ENCODE measurements around the gene TIGD1. TPM values are rescaled to one million over a fixed set of nuclear protein-coding genes. Genes with fewer than 3 reads are reported as not detected.

Gene TIGD1
- total RNA-seq, 8 experiments from 2014 or later = 6.6 to 20.3 (median 11.5) TPM

- Histone ChIP-seq H3K4me3 (peak overlapping the region; percentile 22 to 40 (median 30)), H3K27ac (no peak overlapping the region), H3K4me1 (replicated peaks in 1 of 2) (peaks cover 43 to 56% of the 10 kb centered on the region in 2 donors)
- peak; percentile 45 to 67 (median 50) for ATAC-seq (replicated peaks in 6 of 8)
- 6 to 18% (median 15%) methylated on average over 1 to 14 of the region's 75 CpGs; no CpG with 5 or more reads in 6 of the 10 experiments for WGBS, 10 experiments
- in situ Hi-C loops (cut with MboI; ENCODE audit: low pct_unique_long_range_greater_than_20kb in 2 of 9, low sequenced_read_pairs in 9 of 9, unreplicated experiment in 9 of 9) = loop anchor here in 4 of 9 experiments (10.0 to 25.0 kb wide), 3 partner anchors 69 to 619 kb away; partner anchors contain the start of gene ALPI (in 1 of the 4)
Observed at GRCh38 chr2:232523682-232524597, 26.4 kb downstream of the TIGD1 start.

DNA sequence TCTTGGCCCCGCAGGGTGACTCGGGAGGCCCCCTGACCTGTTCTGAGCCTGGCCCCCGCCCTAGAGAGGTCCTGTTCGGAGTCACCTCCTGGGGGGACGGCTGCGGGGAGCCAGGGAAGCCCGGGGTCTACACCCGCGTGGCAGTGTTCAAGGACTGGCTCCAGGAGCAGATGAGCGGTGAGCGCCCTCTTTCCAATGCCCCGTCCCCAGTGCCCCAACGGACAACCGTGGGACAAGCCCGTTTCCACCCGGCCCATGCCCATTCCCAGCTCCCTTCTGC lies 27.0 kb downstream of the TIGD1 start:
- 0 to 13% (median 10%) methylated on average over 1 to 3 of the region's 16 CpGs; no CpG with 5 or more reads in 7 of the 10 experiments for WGBS, 10 experiments
- ATAC-seq (replicated peaks in 6 of 8) = no peak
- peak overlapping the region in 4 of 5 donors; percentile 28 to 40 (median 32) for H3K4me3 ChIP-seq
- peaks cover 43 to 56% of the 10 kb centered on the region in 2 donors for H3K4me1 ChIP-seq (replicated peaks in 1 of 2)
- H3K27ac ChIP-seq = no peak overlapping the region
- in situ Hi-C loops (cut with MboI; ENCODE audit: low pct_unique_long_range_greater_than_20kb in 2 of 9, low sequenced_read_pairs in 9 of 9, unreplicated experiment in 9 of 9) = loop anchor here in 4 of 9 experiments (10.0 to 25.0 kb wide), 3 partner anchors 69 to 619 kb away; partner anchors contain the start of gene ALPI (in 1 of the 4)

- Histone ChIP-seq H3K27ac (no peak overlapping the region), H3K4me1 (replicated peaks in 1 of 2) (peaks cover 43 to 56% of the 10 kb centered on the region in 2 donors), H3K4me3 (peak overlapping the region in 4 of 5 donors; percentile 25 to 40 (median 36))
- 32 to 100% methylated on average over 1 to 11 of the region's 46 CpGs; no CpG with 5 or more reads in 8 of the 10 experiments for WGBS, 10 experiments
- in situ Hi-C loops (cut with MboI; ENCODE audit: low pct_unique_long_range_greater_than_20kb in 2 of 9, low sequenced_read_pairs in 9 of 9, unreplicated experiment in 9 of 9) = loop anchor here in 4 of 9 experiments (10.0 to 25.0 kb wide), 3 partner anchors 68 to 618 kb away; partner anchors contain the start of gene ALPI (in 1 of the 4)
- ATAC-seq (replicated peaks in 6 of 8) = no peak
Observed at GRCh38 chr2:232522623-232523401, 27.5 kb downstream of the TIGD1 start.

DNA sequence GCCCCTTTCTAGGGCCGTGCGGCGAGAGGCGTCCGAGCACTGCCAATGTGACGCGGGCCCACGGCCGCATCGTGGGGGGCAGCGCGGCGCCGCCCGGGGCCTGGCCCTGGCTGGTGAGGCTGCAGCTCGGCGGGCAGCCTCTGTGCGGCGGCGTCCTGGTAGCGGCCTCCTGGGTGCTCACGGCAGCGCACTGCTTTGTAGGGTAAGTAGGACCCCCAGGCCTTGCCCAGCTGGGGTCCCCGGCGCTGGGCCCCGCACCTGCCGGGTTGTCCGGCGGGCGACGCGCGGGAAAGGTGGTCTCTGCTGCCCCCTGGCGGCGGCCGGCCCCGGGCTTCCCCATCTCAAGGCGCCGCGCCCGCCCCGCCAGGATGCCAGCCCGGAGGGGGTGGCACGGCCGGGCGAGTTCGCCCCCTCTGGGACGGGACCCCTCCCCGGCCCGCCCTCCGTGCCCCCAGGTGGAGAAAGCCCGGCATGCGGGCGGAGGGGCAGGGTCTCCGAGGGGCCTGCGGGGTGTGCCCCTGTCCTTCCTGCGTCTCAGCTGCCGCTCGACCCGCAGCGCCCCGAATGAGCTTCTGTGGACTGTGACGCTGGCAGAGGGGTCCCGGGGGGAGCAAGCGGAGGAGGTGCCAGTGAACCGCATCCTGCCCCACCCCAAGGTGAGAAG lies 28.3 kb downstream of the TIGD1 start:
- ATAC-seq (replicated peaks in 6 of 8) = peak; percentile 23 to 76 (median 36)
- H3K27ac ChIP-seq = no peak overlapping the region
- in situ Hi-C loops (cut with MboI; ENCODE audit: low pct_unique_long_range_greater_than_20kb in 2 of 9, low sequenced_read_pairs in 9 of 9, unreplicated experiment in 9 of 9) = loop anchor here in 4 of 9 experiments (10.0 to 25.0 kb wide), 3 partner anchors 67 to 617 kb away; partner anchors contain the start of gene ALPI (in 1 of the 4)
- H3K4me1 ChIP-seq (replicated peaks in 1 of 2) = peaks cover 43 to 56% of the 10 kb centered on the region in 2 donors
- WGBS, 10 experiments = 0% methylated on average over 2 to 6 of the region's 66 CpGs; no CpG with 5 or more reads in 8 of the 10 experiments
- peak overlapping the region; percentile 25 to 40 (median 35) for H3K4me3 ChIP-seq

DNA sequence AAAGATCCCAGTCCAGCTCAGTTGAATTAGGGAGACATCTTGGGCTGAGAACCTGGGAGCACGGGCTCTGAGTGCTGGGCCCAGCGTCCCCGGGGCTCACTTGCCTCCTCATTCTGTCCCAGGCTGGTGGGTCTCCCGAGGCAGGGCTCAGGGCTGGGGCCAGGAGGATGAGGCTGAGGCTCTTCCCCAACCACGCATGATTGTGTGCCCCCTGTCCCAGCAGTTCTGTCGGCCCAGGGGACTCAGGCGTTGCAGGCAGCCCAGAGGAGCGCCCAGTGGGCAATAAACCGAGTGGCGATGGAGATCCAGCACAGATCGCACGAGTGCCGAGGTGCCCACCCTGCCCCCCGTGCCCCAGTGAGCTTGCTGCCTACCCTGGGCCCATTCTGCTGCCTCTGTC lies 29.3 kb downstream of the TIGD1 start:
- in situ Hi-C loops (cut with MboI; ENCODE audit: low pct_unique_long_range_greater_than_20kb in 2 of 9, low sequenced_read_pairs in 9 of 9, unreplicated experiment in 9 of 9) = loop anchor here in 4 of 9 experiments (10.0 to 25.0 kb wide), 3 partner anchors 66 to 616 kb away; partner anchors contain the start of gene ALPI (in 1 of the 4)
- ATAC-seq (replicated peaks in 6 of 8) = no peak
- 90 to 93% (median 93%) methylated on average over 2 to 7 of the region's 14 CpGs; no CpG with 5 or more reads in 7 of the 10 experiments for WGBS, 10 experiments
- no peak overlapping the region for H3K4me3 ChIP-seq
- peaks cover 39 to 48% of the 10 kb centered on the region in 2 donors for H3K4me1 ChIP-seq (replicated peaks in 1 of 2)
- H3K27ac ChIP-seq = no peak overlapping the region

- no peak overlapping the region for H3K27ac ChIP-seq
- ATAC-seq (replicated peaks in 6 of 8) = no peak
- H3K4me1 ChIP-seq (replicated peaks in 1 of 2) = peaks cover 36 to 46% of the 10 kb centered on the region in 2 donors
- in situ Hi-C loops (cut with MboI; ENCODE audit: low pct_unique_long_range_greater_than_20kb in 2 of 9, low sequenced_read_pairs in 9 of 9, unreplicated experiment in 9 of 9) = loop anchor here in 4 of 9 experiments (10.0 to 25.0 kb wide), 3 partner anchors 66 to 616 kb away; partner anchors contain the start of gene ALPI (in 1 of the 4)
- no peak overlapping the region for H3K4me3 ChIP-seq
- WGBS, 10 experiments = 30% methylated on average over 2 of the region's 15 CpGs; no CpG with 5 or more reads in 9 of the 10 experiments
Observed at GRCh38 chr2:232520489-232520888, 29.9 kb downstream of the TIGD1 start.

DNA sequence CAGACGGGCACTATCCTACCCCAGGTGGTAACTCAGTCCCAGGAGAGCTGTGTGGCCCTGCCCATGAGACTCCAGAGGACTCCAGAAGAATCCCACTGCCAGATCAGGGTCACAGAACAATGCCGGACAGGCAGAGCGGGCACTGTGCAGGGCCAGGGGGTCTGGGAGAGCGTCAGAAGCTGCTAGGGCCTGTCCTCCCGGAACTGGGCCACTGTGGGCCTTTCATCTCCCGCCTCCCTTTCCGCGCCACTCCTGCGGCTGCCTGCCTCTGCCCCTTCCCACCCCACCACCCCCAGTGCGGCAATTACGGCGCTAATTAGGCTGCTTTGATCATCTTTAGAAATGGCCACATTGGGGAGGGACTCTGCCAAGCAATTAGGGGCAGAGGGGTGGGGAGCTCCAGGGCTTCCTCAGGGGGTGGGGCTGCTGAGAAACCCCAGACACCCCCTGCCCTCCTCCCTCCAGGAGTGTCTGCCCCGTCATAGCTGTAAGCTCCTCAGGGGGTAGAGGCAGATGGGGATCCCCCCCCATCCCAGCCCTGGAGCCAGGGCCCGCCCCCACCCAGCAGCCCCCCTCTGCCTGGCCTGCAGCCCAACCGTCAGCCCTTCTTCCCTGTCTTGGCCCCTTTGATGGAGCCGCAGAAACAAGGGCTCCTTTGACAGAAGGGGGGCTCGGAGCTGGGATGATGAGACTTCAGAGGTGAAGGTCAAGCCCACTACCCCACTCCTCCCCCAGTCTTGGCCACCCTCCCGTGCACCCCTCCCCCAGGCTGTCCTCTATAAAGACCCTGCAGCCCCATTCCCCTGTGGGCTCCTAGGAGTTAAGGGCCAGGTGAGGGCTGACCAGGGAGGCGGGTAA lies 30.5 kb downstream of the TIGD1 start, which contains the start of gene PRSS56:
PRSS56 (plus strand) TSS at position 808 of the 858 bp plus-strand sequence. CDS start 211 bp downstream, outside the sequence.
- peak in 1 of 8 experiments; percentile 5 for ATAC-seq (replicated peaks in 6 of 8)
- WGBS, 10 experiments = 20 to 67% (median 60%) methylated on average over 1 to 2 of the region's 19 CpGs; no CpG with 5 or more reads in 7 of the 10 experiments
- no peak within 1 kb of the TSS for H3K4me3 ChIP-seq
- peaks cover 38 to 48% of the 10 kb centered on the region in 2 donors for H3K4me1 ChIP-seq (replicated peaks in 1 of 2)
- no peak within 1 kb of the TSS for H3K27ac ChIP-seq
- in situ Hi-C loops (cut with MboI; ENCODE audit: low pct_unique_long_range_greater_than_20kb in 2 of 9, low sequenced_read_pairs in 9 of 9, unreplicated experiment in 9 of 9) = loop anchor here in 4 of 9 experiments (10.0 to 25.0 kb wide), 3 partner anchors 65 to 615 kb away; partner anchors contain the start of gene ALPI (in 1 of the 4)

- whole genome bisulfite sequencing, 10 experiments = 0 to 81% (median 61%) methylated on average over 1 to 4 of the region's 6 CpGs; no CpG with 5 or more reads in 5 of the 10 experiments
- no peak overlapping the region for H3K4me3 ChIP-seq
Observed at GRCh38 chr2:232518844-232519243, 31.5 kb downstream of the TIGD1 start.

GRCh38 chr2:232516551-232516950 lies 33.8 kb downstream of the TIGD1 start:
- in situ Hi-C loops (cut with MboI; ENCODE audit: low pct_unique_long_range_greater_than_20kb in 2 of 9, low sequenced_read_pairs in 9 of 9, unreplicated experiment in 9 of 9) = loop anchor here in 2 of 9 experiments (25.0 kb wide), 1 partner anchor 604 kb away; no protein-coding TSS in a partner anchor
- ATAC-seq (replicated peaks in 6 of 8) = no peak
- no peak overlapping the region for H3K4me3 ChIP-seq
- H3K4me1 ChIP-seq (replicated peaks in 1 of 2) = peaks cover 44 to 45% of the 10 kb centered on the region in 2 donors
- WGBS, 10 experiments = 50 to 100% (median 80%) methylated on average over 1 to 3 of the region's 3 CpGs; no CpG with 5 or more reads in 6 of the 10 experiments
- H3K27ac ChIP-seq = no peak overlapping the region

More at GRCh38 chr2:232518844-232519243, 31.5 kb downstream of the TIGD1 start:
- H3K4me1 ChIP-seq (replicated peaks in 1 of 2) = peaks cover 38 to 42% of the 10 kb centered on the region in 2 donors
- no peak overlapping the region for H3K27ac ChIP-seq
- in situ Hi-C loops (cut with MboI; ENCODE audit: low pct_unique_long_range_greater_than_20kb in 2 of 9, low sequenced_read_pairs in 9 of 9, unreplicated experiment in 9 of 9) = loop anchor here in 2 of 9 experiments (25.0 kb wide), 1 partner anchor 607 kb away; no protein-coding TSS in a partner anchor
- no peak for ATAC-seq (replicated peaks in 6 of 8)

DNA sequence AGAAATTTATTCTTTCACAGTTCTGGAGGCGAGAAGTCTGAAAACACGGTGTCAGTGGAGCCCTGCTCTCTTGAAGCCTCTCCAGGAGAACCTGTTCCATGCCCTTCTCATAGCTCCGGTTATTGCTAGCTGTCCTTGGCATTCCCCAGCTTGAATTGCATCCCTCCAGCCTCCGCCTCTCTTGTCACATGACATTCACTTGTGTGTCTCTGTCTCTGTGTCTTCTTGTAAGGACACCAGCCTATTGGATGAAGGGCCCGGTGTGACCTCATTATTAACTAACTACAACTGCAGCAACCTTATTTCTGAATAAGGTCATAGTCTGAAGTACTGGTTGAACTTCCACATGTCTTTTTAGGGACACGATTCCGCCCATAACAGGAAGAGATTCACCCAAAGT lies 34.7 kb downstream of the TIGD1 start:
- peak in 1 of 8 experiments; percentile 48 for ATAC-seq (replicated peaks in 6 of 8)
- Histone ChIP-seq H3K4me3 (no peak overlapping the region), H3K27ac (peak overlapping the region; percentile 28 to 52), H3K4me1 (replicated peaks in 1 of 2) (peaks cover 50 to 52% of the 10 kb centered on the region in 2 donors)
- 60 to 91% (median 88%) methylated on average over 1 to 7 of the region's 7 CpGs; no CpG with 5 or more reads in 2 of the 10 experiments for WGBS, 10 experiments
- in situ Hi-C loops (cut with MboI; ENCODE audit: low pct_unique_long_range_greater_than_20kb in 2 of 9, low sequenced_read_pairs in 9 of 9, unreplicated experiment in 9 of 9) = loop anchor here in 2 of 9 experiments (25.0 kb wide), 1 partner anchor 603 kb away; no protein-coding TSS in a partner anchor

- Histone ChIP-seq H3K27ac (peak overlapping the region; percentile 13 to 73), H3K4me3 (no peak overlapping the region), H3K4me1 (replicated peaks in 1 of 2) (peaks cover 40 to 45% of the 10 kb centered on the region in 2 donors)
- ATAC-seq (replicated peaks in 6 of 8) = peak in 1 of 8 experiments; percentile 16
- in situ Hi-C loops (cut with MboI; ENCODE audit: low pct_unique_long_range_greater_than_20kb in 2 of 9, low sequenced_read_pairs in 9 of 9, unreplicated experiment in 9 of 9) = loop anchor here in 2 of 9 experiments (25.0 kb wide), 1 partner anchor 601 kb away; no protein-coding TSS in a partner anchor
- 13 to 100% (median 61%) methylated on average over 2 to 4 of the region's 5 CpGs; no CpG with 5 or more reads in 1 of the 10 experiments for WGBS, 10 experiments
Observed at GRCh38 chr2:232513353-232513752, 37.0 kb downstream of the TIGD1 start.
